Keratinocyte (primary cell): ENCODE data around the gene DOCK1.

Experiments
- EZH2 ChIP-seq: IDR thresholded peaks from one replicate; pipeline ENCODE4 v1.6.1; 2012; ENCODE audit warnings: inconsistent platforms, mild to moderate bottlenecking, low read length, moderate library complexity
- TF ChIP-seq, protein P1 (sequence below), 3 experiments: IDR thresholded peaks in 1 of 3; conservative IDR thresholded peaks in 1 of 3; optimal IDR thresholded peaks in 1 of 3; 2 replicates in 2 of 3; 3 replicates in 1 of 3; pipeline versions ENCODE3 to v1.5.1; 2011; ENCODE audit warnings: low read length in 3 of 3, mild to moderate bottlenecking in 3 of 3, moderate library complexity in 2 of 3, control low read depth in 1 of 3, inconsistent platforms in 1 of 3; ENCODE audit not compliant: insufficient read depth in 2 of 3; ENCODE audit errors: extremely low read depth in 1 of 3

DNA sequence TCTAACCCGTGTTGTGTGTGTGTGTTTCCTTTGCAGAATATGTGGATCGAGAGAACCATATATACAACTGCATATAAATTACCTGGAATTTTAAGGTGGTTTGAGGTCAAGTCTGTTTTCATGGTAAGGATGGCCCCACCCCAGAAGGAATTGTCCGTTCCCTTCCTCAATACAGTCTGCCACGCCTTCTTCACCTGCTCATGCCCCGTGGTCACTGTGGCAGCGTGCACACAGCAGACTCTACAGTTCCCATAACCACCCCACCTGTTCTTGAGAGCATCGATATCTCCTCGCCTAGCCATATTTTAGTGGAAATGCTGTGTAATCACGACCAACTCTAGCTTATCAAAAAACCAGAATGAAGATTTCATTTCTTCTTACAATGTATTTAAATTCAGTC lies 509.9 kb downstream of the DOCK1 start:
- TF ChIP-seq, protein P1, sequence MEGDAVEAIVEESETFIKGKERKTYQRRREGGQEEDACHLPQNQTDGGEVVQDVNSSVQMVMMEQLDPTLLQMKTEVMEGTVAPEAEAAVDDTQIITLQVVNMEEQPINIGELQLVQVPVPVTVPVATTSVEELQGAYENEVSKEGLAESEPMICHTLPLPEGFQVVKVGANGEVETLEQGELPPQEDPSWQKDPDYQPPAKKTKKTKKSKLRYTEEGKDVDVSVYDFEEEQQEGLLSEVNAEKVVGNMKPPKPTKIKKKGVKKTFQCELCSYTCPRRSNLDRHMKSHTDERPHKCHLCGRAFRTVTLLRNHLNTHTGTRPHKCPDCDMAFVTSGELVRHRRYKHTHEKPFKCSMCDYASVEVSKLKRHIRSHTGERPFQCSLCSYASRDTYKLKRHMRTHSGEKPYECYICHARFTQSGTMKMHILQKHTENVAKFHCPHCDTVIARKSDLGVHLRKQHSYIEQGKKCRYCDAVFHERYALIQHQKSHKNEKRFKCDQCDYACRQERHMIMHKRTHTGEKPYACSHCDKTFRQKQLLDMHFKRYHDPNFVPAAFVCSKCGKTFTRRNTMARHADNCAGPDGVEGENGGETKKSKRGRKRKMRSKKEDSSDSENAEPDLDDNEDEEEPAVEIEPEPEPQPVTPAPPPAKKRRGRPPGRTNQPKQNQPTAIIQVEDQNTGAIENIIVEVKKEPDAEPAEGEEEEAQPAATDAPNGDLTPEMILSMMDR (optimal IDR thresholded peaks at IDR 0.05 in 1 of 3, IDR thresholded peaks at IDR 0.05 in 1 of 3, conservative IDR thresholded peaks at IDR 0.05 in 1 of 3; ENCODE audit: extremely low read depth in 1 of 3, insufficient read depth in 2 of 3, low read length in 3 of 3): no peak
- no peak for TF ChIP-seq EZH2
